Keratinocyte (primary cell): ENCODE data around the gene SLC6A17. TPM values are rescaled to one million over a fixed set of nuclear protein-coding genes. Genes with fewer than 3 reads are reported as not detected.

Experiments used
- DNase-seq: peaks from one replicate; pipeline ENCODE4 v3.0.0-alpha.2; 2011; ENCODE audit warnings: low read depth, missing footprints, low spot score
- FAIRE-seq: peaks from 2 replicates; lab custom pipeline; 2011; peaks lifted over from hg19 to GRCh38; lab: Jason Lieb, UNC
- H2AFZ ChIP-seq: 2 replicates; pipeline ENCODE4 v1.6.0; 2012; ENCODE audit warnings: low read length, control low read depth, inconsistent platforms; ENCODE audit not compliant: control insufficient read depth
- H3K27ac ChIP-seq: 2 replicates; pipeline ENCODE4 v1.5.1; 2011; ENCODE audit warnings: low read length; ENCODE audit not compliant: control insufficient read depth, insufficient read depth
- H3K27me3 ChIP-seq: 3 replicates; pipeline ENCODE4 v1.6.0; 2011; ENCODE audit warnings: low read length; ENCODE audit not compliant: control insufficient read depth, insufficient read depth; ENCODE audit errors: extremely low read depth
- H3K36me3 ChIP-seq, 2 experiments: 2 replicates in 1 of 2; 3 replicates in 1 of 2; pipeline ENCODE4 v1.5.1; 2011; ENCODE audit warnings: low read length in 2 of 2, mild to moderate bottlenecking in 1 of 2; ENCODE audit not compliant: control insufficient read depth in 2 of 2, insufficient read depth in 2 of 2; ENCODE audit errors: extremely low read depth in 1 of 2
- H3K4me1 ChIP-seq: 3 replicates; pipeline ENCODE4 v1.5.1; 2011; ENCODE audit warnings: low read length; ENCODE audit not compliant: control insufficient read depth, insufficient read depth; ENCODE audit errors: extremely low read depth
- H3K4me2 ChIP-seq: 3 replicates; pipeline ENCODE4 v1.6.0; 2011; ENCODE audit warnings: low read depth, low read length; ENCODE audit not compliant: control insufficient read depth, insufficient read depth; ENCODE audit errors: extremely low read depth
- H3K4me3 ChIP-seq, 3 experiments: fragments of 200-600 bp in 1 of 3; sonication (generic) in 1 of 3; 2 replicates in 2 of 3; 3 replicates in 1 of 3; pipeline ENCODE4 v1.5.1; 2011 to 2016; ENCODE audit warnings: low read length in 3 of 3, mild to moderate bottlenecking in 3 of 3, control low read depth in 2 of 3, inconsistent platforms in 1 of 3, low read depth in 1 of 3, mixed read lengths in 1 of 3, mixed run types in 1 of 3, moderate library complexity in 1 of 3; ENCODE audit not compliant: control insufficient read depth in 2 of 3, insufficient read depth in 2 of 3; ENCODE audit errors: extremely low read depth in 1 of 3
- H3K79me2 ChIP-seq: 2 replicates; pipeline ENCODE4 v1.6.0; 2012; ENCODE audit warnings: low read length; ENCODE audit not compliant: control insufficient read depth, insufficient read depth
- H3K9ac ChIP-seq: 3 replicates; pipeline ENCODE4 v1.6.0; 2011; ENCODE audit warnings: low read length; ENCODE audit not compliant: control insufficient read depth, insufficient read depth; ENCODE audit errors: extremely low read depth
- H3K9me1 ChIP-seq: 3 replicates; pipeline ENCODE4 v1.6.0; 2011; ENCODE audit warnings: low read length; ENCODE audit not compliant: control insufficient read depth, insufficient read depth; ENCODE audit errors: extremely low read depth
- H3K9me3 ChIP-seq: 2 replicates; pipeline ENCODE4 v1.5.1; 2012; ENCODE audit warnings: low read depth, low read length; ENCODE audit not compliant: control insufficient read depth
- H4K20me1 ChIP-seq: 3 replicates; pipeline ENCODE4 v1.6.0; 2011; ENCODE audit warnings: low read length; ENCODE audit not compliant: control insufficient read depth, insufficient read depth; ENCODE audit errors: extremely low read depth
- CTCF ChIP-seq, 3 experiments: IDR thresholded peaks in 1 of 3; conservative IDR thresholded peaks in 1 of 3; optimal IDR thresholded peaks in 1 of 3; 2 replicates in 2 of 3; 3 replicates in 1 of 3; pipeline versions ENCODE3 to v1.5.1; 2011; ENCODE audit warnings: low read length in 3 of 3, mild to moderate bottlenecking in 3 of 3, moderate library complexity in 2 of 3, control low read depth in 1 of 3, inconsistent platforms in 1 of 3; ENCODE audit not compliant: insufficient read depth in 2 of 3; ENCODE audit errors: extremely low read depth in 1 of 3
- EZH2 ChIP-seq: IDR thresholded peaks from one replicate; pipeline ENCODE4 v1.6.1; 2012; ENCODE audit warnings: inconsistent platforms, mild to moderate bottlenecking, low read length, moderate library complexity
- dilution Hi-C: fragments of 300-500 bp; cut with MboI; formaldehyde crosslinking; loops from one replicate; pipeline ENCODE4 v1.7.0; 2020; ENCODE audit warnings: low sequenced_read_pairs; ENCODE audit not compliant: extremely low pct_ligation_motif_present
- polyA plus RNA-seq, 5 experiments: library from polyadenylated mRNA; depleted of rRNA in 3 of 5; stranded (reverse) in 3 of 5; stranded (forward) in 1 of 5; unstranded in 1 of 5; fragments of >200 nt; gene quantifications; 1 replicate in 1 of 5; 2 replicates in 3 of 5; 3 replicates in 1 of 5; pipeline versions ENCODE4 v1.2.1 to v1.2.3, GENCODE V29; 2011 to 2012; ENCODE audit warnings: missing spikeins in 2 of 5, low read depth in 1 of 5, low replicate concordance in 1 of 5

The SLC6A17 gene
- polyA plus RNA-seq, 1 donor (not counting 4 experiments of a cell fraction or from before 2014, with no cell fraction given), result 0.25 TPM

GRCh38 chr1:110173466-110174105, 23.3 kb downstream of the SLC6A17 start:
- H3K27ac ChIP-seq, result no peak overlapping the region
- H4K20me1 ChIP-seq, result no peaks in the 10 kb centered on the region
- H3K36me3 ChIP-seq, result no peaks in the 10 kb centered on the region
- dilution Hi-C loops, result no loop called here
- FAIRE-seq (no peak), DNase-seq (no peak)
- H3K9me1 ChIP-seq, result no peaks in the 10 kb centered on the region
- H3K9me3 ChIP-seq, result no peaks in the 10 kb centered on the region
- H3K79me2 ChIP-seq, result no peaks in the 10 kb centered on the region
- no peak overlapping the region for H3K4me3 ChIP-seq
- H2AFZ ChIP-seq, result no peak overlapping the region
- H3K4me2 ChIP-seq, result no peak overlapping the region
- no peaks in the 10 kb centered on the region for H3K4me1 ChIP-seq
- TF ChIP-seq CTCF (optimal IDR thresholded peaks at IDR 0.05 in 1 of 3, IDR thresholded peaks at IDR 0.05 in 1 of 3, conservative IDR thresholded peaks at IDR 0.05 in 1 of 3; ENCODE audit: extremely low read depth in 1 of 3, insufficient read depth in 2 of 3, low read length in 3 of 3) (no peak), EZH2 (no peak)
- H3K27me3 ChIP-seq, result peaks cover 3% of the 10 kb centered on the region
- no peak overlapping the region for H3K9ac ChIP-seq

- Histone ChIP-seq H3K4me2 (no peak overlapping the region), H3K36me3 (no peaks in the 10 kb centered on the region), H3K27me3 (peaks cover 3% of the 10 kb centered on the region), H3K27ac (no peak overlapping the region), H3K79me2 (no peaks in the 10 kb centered on the region), H3K4me3 (no peak overlapping the region), H3K4me1 (no peaks in the 10 kb centered on the region), H3K9ac (no peak overlapping the region), H3K9me1 (no peaks in the 10 kb centered on the region), H3K9me3 (no peaks in the 10 kb centered on the region), H2AFZ (no peak overlapping the region), H4K20me1 (no peaks in the 10 kb centered on the region)
- FAIRE-seq (no peak), DNase-seq (no peak)
- dilution Hi-C loops, result no loop called here
- TF ChIP-seq EZH2, result no peak
- no peak for TF ChIP-seq CTCF (optimal IDR thresholded peaks at IDR 0.05 in 1 of 3, IDR thresholded peaks at IDR 0.05 in 1 of 3, conservative IDR thresholded peaks at IDR 0.05 in 1 of 3; ENCODE audit: extremely low read depth in 1 of 3, insufficient read depth in 2 of 3, low read length in 3 of 3)
These were observed 24.7 kb downstream of the SLC6A17 start for GRCh38 chr1:110174961-110175360.
